Measurements from ENCODE around the gene FBXO11.

DNA sequence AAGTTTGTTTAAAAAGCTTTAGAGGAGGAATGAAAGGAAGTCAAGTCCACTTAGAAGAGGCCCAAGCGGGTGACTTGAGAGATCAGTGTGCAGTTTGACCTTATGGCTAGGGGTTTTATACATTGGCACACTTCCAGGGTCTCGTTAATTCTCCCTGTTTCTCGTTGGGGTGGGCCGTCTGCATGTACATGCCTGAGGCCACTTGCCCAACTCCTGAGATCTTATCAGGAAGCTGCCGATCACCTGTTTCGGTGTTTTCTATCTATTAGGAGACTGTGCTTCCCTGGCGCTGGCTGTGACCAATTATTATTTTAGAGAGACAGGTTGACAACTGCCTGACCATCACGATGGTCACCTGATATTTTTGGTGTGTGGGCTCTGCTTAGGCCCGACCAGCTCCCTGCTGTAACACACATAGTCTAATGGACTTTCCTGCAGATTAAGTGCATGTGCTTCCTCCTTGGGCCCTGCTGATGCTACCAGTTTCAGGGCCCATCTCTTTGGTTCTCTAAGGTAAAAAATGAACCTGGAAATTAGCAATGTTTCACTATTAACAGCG lies 154.4 kb downstream of the FBXO11 start:
- TF ChIP-seq POLR2A (IDR thresholded peaks at IDR 0.05) (no peak), CTCF (IDR thresholded peaks at IDR 0.05 in 4 of 5, conservative IDR thresholded peaks at IDR 0.05 in 1 of 5) (no peak)

All from gastrocnemius medialis (tissue), 4 donors.